ENCODE results near the gene GAB1. TPM values are rescaled to one million over a fixed set of nuclear protein-coding genes. Genes with fewer than 3 reads are reported as not detected.

Gene GAB1
- total and polyA plus RNA-seq, 2 of the 13 experiments (the other 11 are each of a cell fraction or from before 2014, with no cell fraction given) = 8.7 to 14.7 TPM

- TF ChIP-seq, protein P1, sequence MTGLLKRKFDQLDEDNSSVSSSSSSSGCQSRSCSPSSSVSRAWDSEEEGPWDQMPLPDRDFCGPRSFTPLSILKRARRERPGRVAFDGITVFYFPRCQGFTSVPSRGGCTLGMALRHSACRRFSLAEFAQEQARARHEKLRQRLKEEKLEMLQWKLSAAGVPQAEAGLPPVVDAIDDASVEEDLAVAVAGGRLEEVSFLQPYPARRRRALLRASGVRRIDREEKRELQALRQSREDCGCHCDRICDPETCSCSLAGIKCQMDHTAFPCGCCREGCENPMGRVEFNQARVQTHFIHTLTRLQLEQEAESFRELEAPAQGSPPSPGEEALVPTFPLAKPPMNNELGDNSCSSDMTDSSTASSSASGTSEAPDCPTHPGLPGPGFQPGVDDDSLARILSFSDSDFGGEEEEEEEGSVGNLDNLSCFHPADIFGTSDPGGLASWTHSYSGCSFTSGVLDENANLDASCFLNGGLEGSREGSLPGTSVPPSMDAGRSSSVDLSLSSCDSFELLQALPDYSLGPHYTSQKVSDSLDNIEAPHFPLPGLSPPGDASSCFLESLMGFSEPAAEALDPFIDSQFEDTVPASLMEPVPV (CRISPR knock-in tag; IDR thresholded peaks at IDR 0.05) = peak; percentile 52; the same call in 1 of the 2 replicates
- TF ChIP-seq, protein P2, sequence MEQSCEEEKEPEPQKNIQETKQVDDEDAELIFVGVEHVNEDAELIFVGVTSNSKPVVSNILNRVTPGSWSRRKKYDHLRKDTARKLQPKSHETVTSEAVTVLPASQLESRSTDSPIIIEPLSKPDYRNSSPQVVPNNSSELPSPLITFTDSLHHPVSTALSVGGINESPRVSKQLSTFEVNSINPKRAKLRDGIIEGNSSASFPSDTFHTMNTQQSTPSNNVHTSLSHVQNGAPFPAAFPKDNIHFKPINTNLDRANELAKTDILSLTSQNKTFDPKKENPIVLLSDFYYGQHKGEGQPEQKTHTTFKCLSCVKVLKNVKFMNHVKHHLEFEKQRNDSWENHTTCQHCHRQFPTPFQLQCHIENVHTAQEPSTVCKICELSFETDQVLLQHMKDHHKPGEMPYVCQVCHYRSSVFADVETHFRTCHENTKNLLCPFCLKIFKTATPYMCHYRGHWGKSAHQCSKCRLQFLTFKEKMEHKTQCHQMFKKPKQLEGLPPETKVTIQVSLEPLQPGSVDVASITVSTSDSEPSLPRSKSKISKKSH (CRISPR knock-in tag; IDR thresholded peaks at IDR 0.05; ENCODE audit: borderline replicate concordance) = peak; percentile 59
- TF ChIP-seq ZGPAT (CRISPR knock-in tag; IDR thresholded peaks at IDR 0.05) (peak; percentile 54), TBP (CRISPR knock-in tag; IDR thresholded peaks at IDR 0.05) (no peak), SMYD3 (CRISPR knock-in tag; IDR thresholded peaks at IDR 0.05) (no peak), ZNF547 (CRISPR knock-in tag; IDR thresholded peaks at IDR 0.05) (peak; percentile 49; the same call in 1 of the 2 replicates), MAZ (IDR thresholded peaks at IDR 0.05; ENCODE audit: borderline replicate concordance, low read depth, low read length) (peak; percentile 23; the same call in 1 of the 2 replicates), MAZ (CRISPR knock-in tag; IDR thresholded peaks at IDR 0.05; ENCODE audit: low read depth) (peak; percentile 78), CBX2 (IDR thresholded peaks at IDR 0.05; ENCODE audit: low read depth, low read length) (no peak), CBX2 (CRISPR knock-in tag; IDR thresholded peaks at IDR 0.05; ENCODE audit: low read depth) (no peak), XBP1 (CRISPR knock-in tag; IDR thresholded peaks at IDR 0.05) (no peak), POGZ (CRISPR knock-in tag; IDR thresholded peaks at IDR 0.05) (peak; percentile 61; the same call in 1 of the 2 replicates), ZBTB34 (CRISPR knock-in tag; IDR thresholded peaks at IDR 0.05) (no peak)
- TF ChIP-seq, protein P3, sequence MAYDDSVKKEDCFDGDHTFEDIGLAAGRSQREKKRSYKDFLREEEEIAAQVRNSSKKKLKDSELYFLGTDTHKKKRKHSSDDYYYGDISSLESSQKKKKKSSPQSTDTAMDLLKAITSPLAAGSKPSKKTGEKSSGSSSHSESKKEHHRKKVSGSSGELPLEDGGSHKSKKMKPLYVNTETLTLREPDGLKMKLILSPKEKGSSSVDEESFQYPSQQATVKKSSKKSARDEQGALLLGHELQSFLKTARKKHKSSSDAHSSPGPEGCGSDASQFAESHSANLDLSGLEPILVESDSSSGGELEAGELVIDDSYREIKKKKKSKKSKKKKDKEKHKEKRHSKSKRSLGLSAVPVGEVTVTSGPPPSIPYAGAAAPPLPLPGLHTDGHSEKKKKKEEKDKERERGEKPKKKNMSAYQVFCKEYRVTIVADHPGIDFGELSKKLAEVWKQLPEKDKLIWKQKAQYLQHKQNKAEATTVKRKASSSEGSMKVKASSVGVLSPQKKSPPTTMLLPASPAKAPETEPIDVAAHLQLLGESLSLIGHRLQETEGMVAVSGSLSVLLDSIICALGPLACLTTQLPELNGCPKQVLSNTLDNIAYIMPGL (CRISPR knock-in tag; IDR thresholded peaks at IDR 0.05; ENCODE audit: borderline replicate concordance in 1 of 2, low read depth in 1 of 2) = peak; percentile 68 to 90
- TF ChIP-seq, protein P4, sequence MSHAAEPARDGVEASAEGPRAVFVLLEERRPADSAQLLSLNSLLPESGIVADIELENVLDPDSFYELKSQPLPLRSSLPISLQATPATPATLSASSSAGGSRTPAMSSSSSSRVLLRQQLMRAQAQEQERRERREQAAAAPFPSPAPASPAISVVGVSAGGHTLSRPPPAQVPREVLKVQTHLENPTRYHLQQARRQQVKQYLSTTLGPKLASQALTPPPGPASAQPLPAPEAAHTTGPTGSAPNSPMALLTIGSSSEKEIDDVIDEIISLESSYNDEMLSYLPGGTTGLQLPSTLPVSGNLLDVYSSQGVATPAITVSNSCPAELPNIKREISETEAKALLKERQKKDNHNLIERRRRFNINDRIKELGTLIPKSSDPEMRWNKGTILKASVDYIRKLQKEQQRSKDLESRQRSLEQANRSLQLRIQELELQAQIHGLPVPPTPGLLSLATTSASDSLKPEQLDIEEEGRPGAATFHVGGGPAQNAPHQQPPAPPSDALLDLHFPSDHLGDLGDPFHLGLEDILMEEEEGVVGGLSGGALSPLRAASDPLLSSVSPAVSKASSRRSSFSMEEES (CRISPR knock-in tag; IDR thresholded peaks at IDR 0.05) = no peak
- TF ChIP-seq, protein P5, sequence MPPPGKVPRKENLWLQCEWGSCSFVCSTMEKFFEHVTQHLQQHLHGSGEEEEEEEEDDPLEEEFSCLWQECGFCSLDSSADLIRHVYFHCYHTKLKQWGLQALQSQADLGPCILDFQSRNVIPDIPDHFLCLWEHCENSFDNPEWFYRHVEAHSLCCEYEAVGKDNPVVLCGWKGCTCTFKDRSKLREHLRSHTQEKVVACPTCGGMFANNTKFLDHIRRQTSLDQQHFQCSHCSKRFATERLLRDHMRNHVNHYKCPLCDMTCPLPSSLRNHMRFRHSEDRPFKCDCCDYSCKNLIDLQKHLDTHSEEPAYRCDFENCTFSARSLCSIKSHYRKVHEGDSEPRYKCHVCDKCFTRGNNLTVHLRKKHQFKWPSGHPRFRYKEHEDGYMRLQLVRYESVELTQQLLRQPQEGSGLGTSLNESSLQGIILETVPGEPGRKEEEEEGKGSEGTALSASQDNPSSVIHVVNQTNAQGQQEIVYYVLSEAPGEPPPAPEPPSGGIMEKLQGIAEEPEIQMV (CRISPR knock-in tag; IDR thresholded peaks at IDR 0.05; ENCODE audit: low read depth) = no peak
Measured at GRCh38 chr4:143513314-143514168, 176.9 kb downstream of the GAB1 start, which contains the start of gene SMARCA5 (continued).
